ENCODE data around the gene FJX1. TPM values are rescaled to one million over a fixed set of nuclear protein-coding genes. Genes with fewer than 3 reads are reported as not detected.

The FJX1 gene
- total and polyA plus RNA-seq, 7 donors, result 0.60 to 8.0 (median 2.4) TPM

GRCh38 chr11:35586222-35586621 is 32.0 kb upstream of the FJX1 start:
- H3K9me3 ChIP-seq, result no peaks in the 10 kb centered on the region
- H3K36me3 ChIP-seq (ENCODE audit: insufficient read depth in 1 of 2, low read depth in 1 of 2), result no peaks in the 10 kb centered on the region
- no peak overlapping the region for H3K4me3 ChIP-seq
- no peak for DNase-seq
- peaks cover 2 to 28% (median 5%) of the 10 kb centered on the region in 3 donors for H3K27me3 ChIP-seq (ENCODE audit: insufficient read depth in 3 of 3, low read length in 2 of 3)
- TF ChIP-seq CTCF (IDR thresholded peaks at IDR 0.05), result no peak
- no peak for ATAC-seq
- H3K4me1 ChIP-seq, result no peaks in the 10 kb centered on the region
- intact Hi-C loops (cut with DNase I), result no loop called here
- 71 to 87% (median 74%) methylated on average over 3 of the region's 3 CpGs for WGBS, 3 donors
- H3K27ac ChIP-seq, result no peak overlapping the region

DNA sequence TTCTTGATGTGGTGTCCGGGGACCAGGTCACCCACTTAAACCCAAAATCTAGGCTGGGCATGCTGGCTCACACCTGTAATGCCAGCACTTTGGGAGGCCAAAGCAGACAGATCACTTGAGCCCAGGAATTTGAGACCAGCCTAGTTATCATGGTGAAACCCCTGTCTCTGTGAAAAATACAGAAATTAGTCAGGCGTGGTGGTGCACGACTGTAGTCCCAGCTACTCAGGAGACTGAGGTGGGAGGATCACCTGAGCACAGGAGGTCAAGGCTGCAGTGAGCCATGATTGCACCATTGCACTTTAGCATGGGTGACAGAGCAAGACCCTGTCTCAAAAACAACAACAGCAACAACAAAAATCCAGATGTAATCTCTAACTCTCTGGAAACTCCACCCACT is 30.3 kb upstream of the FJX1 start:
- DNase-seq (no peak), ATAC-seq (no peak)
- no peak for TF ChIP-seq CTCF (IDR thresholded peaks at IDR 0.05)
- Histone ChIP-seq H3K9me3 (no peaks in the 10 kb centered on the region), H3K27ac (no peak overlapping the region), H3K4me3 (no peak overlapping the region), H3K27me3 (ENCODE audit: insufficient read depth in 3 of 3, low read length in 2 of 3) (peaks cover 2 to 28% (median 5%) of the 10 kb centered on the region in 3 donors), H3K4me1 (no peaks in the 10 kb centered on the region), H3K36me3 (ENCODE audit: insufficient read depth in 1 of 2, low read depth in 1 of 2) (no peaks in the 10 kb centered on the region)
- intact Hi-C loops (cut with DNase I), result no loop called here
- 88 to 96% (median 89%) methylated on average over 3 of the region's 3 CpGs for WGBS, 3 donors

DNA sequence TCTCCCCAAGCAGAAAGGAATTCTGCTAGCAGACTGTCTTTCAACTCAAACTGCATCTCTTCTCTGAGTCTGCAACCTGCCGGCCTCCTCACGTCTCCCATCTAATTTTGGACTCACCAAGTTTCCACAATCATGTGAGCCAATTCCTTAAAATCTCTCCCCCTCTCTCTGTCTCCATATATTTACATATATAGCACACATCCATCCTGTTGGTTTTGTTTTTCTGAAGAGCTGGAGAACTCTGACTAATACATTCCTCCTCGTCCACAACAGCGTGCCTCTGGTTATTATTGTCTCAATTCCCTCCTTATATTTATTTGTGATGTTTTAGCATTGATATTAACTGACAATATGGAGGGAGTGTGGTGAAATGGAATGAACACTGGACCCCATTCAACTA is 29.6 kb upstream of the FJX1 start:
- intact Hi-C loops (cut with DNase I), result no loop called here

GRCh38 chr11:35589281-35589680 is 29.0 kb upstream of the FJX1 start:
- DNase-seq, result no peak
- peaks cover 2 to 24% (median 7%) of the 10 kb centered on the region in 3 donors for H3K27me3 ChIP-seq (ENCODE audit: insufficient read depth in 3 of 3, low read length in 2 of 3)
- TF ChIP-seq CTCF (IDR thresholded peaks at IDR 0.05), result no peak
- no peak overlapping the region for H3K27ac ChIP-seq
- no peak for ATAC-seq
- H3K9me3 ChIP-seq, result no peaks in the 10 kb centered on the region
- WGBS, 3 donors, result 71 to 95% (median 88%) methylated on average over 4 of the region's 4 CpGs
- intact Hi-C loops (cut with DNase I), result no loop called here
- no peaks in the 10 kb centered on the region for H3K4me1 ChIP-seq
- no peaks in the 10 kb centered on the region for H3K36me3 ChIP-seq (ENCODE audit: insufficient read depth in 1 of 2, low read depth in 1 of 2)
- no peak overlapping the region for H3K4me3 ChIP-seq

More for the DNA sequence above, 29.6 kb upstream of the FJX1 start:
- DNase-seq (no peak), ATAC-seq (no peak)
- WGBS, 3 donors, result 87 to 91% (median 89%) methylated on average over 4 of the region's 4 CpGs
- no peaks in the 10 kb centered on the region for H3K36me3 ChIP-seq (ENCODE audit: insufficient read depth in 1 of 2, low read depth in 1 of 2)
- no peaks in the 10 kb centered on the region for H3K4me1 ChIP-seq
- no peak overlapping the region for H3K4me3 ChIP-seq
- H3K27ac ChIP-seq, result no peak overlapping the region
- H3K9me3 ChIP-seq, result no peaks in the 10 kb centered on the region
- peaks cover 2 to 27% (median 5%) of the 10 kb centered on the region in 3 donors for H3K27me3 ChIP-seq (ENCODE audit: insufficient read depth in 3 of 3, low read length in 2 of 3)
- TF ChIP-seq CTCF (IDR thresholded peaks at IDR 0.05), result no peak

DNA sequence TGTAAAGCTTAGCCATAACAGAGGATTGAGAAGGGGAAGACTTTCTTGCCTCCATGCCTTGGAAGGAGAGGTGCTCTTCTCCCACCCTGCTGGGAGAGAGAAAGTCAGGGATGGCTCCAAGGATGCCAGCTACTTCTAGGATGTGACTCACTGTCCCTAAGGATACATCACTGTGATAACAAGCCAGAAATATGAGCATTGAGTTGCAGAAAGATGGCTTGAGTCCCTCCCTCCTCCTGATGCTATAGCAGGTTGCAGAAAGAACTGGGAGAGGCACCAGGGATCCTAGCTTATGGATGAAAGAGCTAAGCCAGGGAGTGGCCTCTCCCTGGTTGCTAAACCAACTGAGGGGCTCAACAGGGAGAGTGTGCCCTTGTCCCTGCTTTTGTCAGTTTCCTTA is 27.8 kb upstream of the FJX1 start:
- Histone ChIP-seq H3K36me3 (ENCODE audit: insufficient read depth in 1 of 2, low read depth in 1 of 2) (no peaks in the 10 kb centered on the region), H3K4me3 (no peak overlapping the region), H3K4me1 (no peaks in the 10 kb centered on the region), H3K27ac (no peak overlapping the region), H3K9me3 (no peaks in the 10 kb centered on the region), H3K27me3 (ENCODE audit: insufficient read depth in 3 of 3, low read length in 2 of 3) (peaks cover 2 to 15% (median 3%) of the 10 kb centered on the region in 3 donors)
- DNase-seq, result no peak
- intact Hi-C loops (cut with DNase I), result no loop called here
- ATAC-seq, result no peak
- TF ChIP-seq CTCF (IDR thresholded peaks at IDR 0.05), result no peak

Measured in psoas muscle (tissue), 8 donors.